GM21526 (cell line): Measurements from ENCODE around the gene KRTAP7-1.

Experiments
- ATAC-seq: cut with Tn5 transposase; IDR thresholded peaks from one replicate; pipeline ENCODE4 v1.9.1; 2021; ENCODE audit warnings: moderate library complexity; ENCODE audit not compliant: unreplicated experiment, low FRiP score

Gene KRTAP7-1

GRCh38 chr21:30829659-30830058 is at the start of gene KRTAP7-1:
Gene KRTAP7-1 (minus strand): TSS chr21:30829759. CDS start chr21:30829698, 61 bp downstream.
- ATAC-seq: no peak

GRCh38 chr21:30874526-30874925 is 45.0 kb upstream of the KRTAP7-1 start:
- no peak for ATAC-seq

- no peak for ATAC-seq
Measured at GRCh38 chr21:30847627-30848500, 18.3 kb upstream of the KRTAP7-1 start.

- no peak for ATAC-seq
Measured at GRCh38 chr21:30842990-30843389, 13.4 kb upstream of the KRTAP7-1 start.

GRCh38 chr21:30839304-30839703 is 9.7 kb upstream of the KRTAP7-1 start:
- no peak for ATAC-seq

- ATAC-seq: no peak
Measured at GRCh38 chr21:30838536-30838935, 9.0 kb upstream of the KRTAP7-1 start.

GRCh38 chr21:30831194-30831765 is 1.7 kb upstream of the KRTAP7-1 start:
- ATAC-seq: no peak

GRCh38 chr21:30818837-30819610 is 10.5 kb downstream of the KRTAP7-1 start:
- no peak for ATAC-seq

- ATAC-seq: no peak
Measured at GRCh38 chr21:30813174-30813573, 16.4 kb downstream of the KRTAP7-1 start, which contains the start of gene KRTAP8-1. Gene KRTAP8-1 (minus strand): TSS chr21:30813274. CDS start chr21:30813220, 54 bp downstream.

GRCh38 chr21:30800605-30801004 is 29.0 kb downstream of the KRTAP7-1 start:
- no peak for ATAC-seq

GRCh38 chr21:30793581-30794314 is 35.8 kb downstream of the KRTAP7-1 start:
- ATAC-seq: no peak

- no peak for ATAC-seq
Measured at GRCh38 chr21:30779249-30779648, 50.3 kb downstream of the KRTAP7-1 start.
